Measurements from ENCODE around the gene PTPN9. TPM values are rescaled to one million over a fixed set of nuclear protein-coding genes. Genes with fewer than 3 reads are reported as not detected.
A peak's percentile ranks its signal among the peaks of the same experiment; 100 is the strongest.

PTPN9 gene
- total and polyA plus RNA-seq, 2 of the 13 experiments (the other 11 are each of a cell fraction or from before 2014, with no cell fraction given) = 16.6 to 19.9 TPM

GRCh38 chr15:75454471-75455378, 124.4 kb downstream of the PTPN9 start (continued):
- TF ChIP-seq ARID4A (CRISPR knock-in tag; IDR thresholded peaks at IDR 0.05; ENCODE audit: borderline replicate concordance) = peak; percentile 12; the same call in 1 of the 2 replicates
- TF ChIP-seq PHF8 (CRISPR knock-in tag; IDR thresholded peaks at IDR 0.05) = no peak; the same call in 1 of the 2 replicates
- 0 out of 2 replicates have a peak, but pooled peaks have one; percentile 58 for TF ChIP-seq ZNF75D (CRISPR knock-in tag; IDR thresholded peaks at IDR 0.05; ENCODE audit: borderline replicate concordance)
- TF ChIP-seq ZNF687 (CRISPR knock-in tag; IDR thresholded peaks at IDR 0.05) = peak; percentile 9; the same call in 1 of the 2 replicates
- no peak for TF ChIP-seq ZNF850 (CRISPR knock-in tag; conservative IDR thresholded peaks at IDR 0.05)
- TF ChIP-seq HMG20A (CRISPR knock-in tag; IDR thresholded peaks at IDR 0.05; ENCODE audit: borderline replicate concordance) = no peak
- TF ChIP-seq LRRFIP1 (CRISPR knock-in tag; conservative IDR thresholded peaks at IDR 0.05) = no peak
- peak; percentile 18; the same call in 1 of the 2 replicates for TF ChIP-seq KDM5A (IDR thresholded peaks at IDR 0.05; ENCODE audit: borderline replicate concordance, low read length)
- TF ChIP-seq HOXA9 (CRISPR knock-in tag; IDR thresholded peaks at IDR 0.05; ENCODE audit: borderline replicate concordance) = 0 out of 2 replicates have a peak, but pooled peaks have one; percentile 56
- TF ChIP-seq ZNF333 (CRISPR knock-in tag; IDR thresholded peaks at IDR 0.05; ENCODE audit: borderline replicate concordance) = 0 out of 2 replicates have a peak, but pooled peaks have one; percentile 27
- TF ChIP-seq ZBTB2 (CRISPR knock-in tag; IDR thresholded peaks at IDR 0.05; ENCODE audit: low read depth) = peak; percentile 46; the same call in 1 of the 2 replicates

All from HepG2 (cell line).